Small intestine (tissue), 7 donors: Measurements from ENCODE around the gene CCL5. TPM values are rescaled to one million over a fixed set of nuclear protein-coding genes. Genes with fewer than 3 reads are reported as not detected.

Experiments
- DNase-seq, 2 donors: peaks; one replicate each; pipeline versions ENCODE4 v3.0.0 to v3.0.0-alpha.2; 2013
- FAIRE-seq: peaks from 2 replicates; lab custom pipeline; 2012; peaks lifted over from hg19 to GRCh38; lab: Jason Lieb, UNC
- H3K27ac ChIP-seq, 3 donors: one replicate each; pipeline ENCODE4 v1.5.1; 2013; ENCODE audit warnings: low read length in 2 of 3, mild to moderate bottlenecking in 2 of 3, control low read depth in 1 of 3, inconsistent platforms in 1 of 3, low read depth in 1 of 3, moderate library complexity in 1 of 3
- H3K27me3 ChIP-seq, 3 donors: one replicate each; pipeline ENCODE4 v1.6.1; 2013; ENCODE audit warnings: low read length in 3 of 3, inconsistent platforms in 1 of 3; ENCODE audit not compliant: control insufficient read depth in 3 of 3, insufficient read depth in 3 of 3
- H3K36me3 ChIP-seq, 3 donors: one replicate each; pipeline ENCODE4 v1.6.1; 2013; ENCODE audit warnings: low read length in 3 of 3, inconsistent platforms in 1 of 3, low read depth in 1 of 3, mild to moderate bottlenecking in 1 of 3, moderate library complexity in 1 of 3; ENCODE audit not compliant: control insufficient read depth in 3 of 3, insufficient read depth in 2 of 3
- H3K4me1 ChIP-seq, 3 donors: one replicate each; pipeline ENCODE4 v1.6.1; 2013; ENCODE audit warnings: low read length in 2 of 3, inconsistent platforms in 1 of 3, low read depth in 1 of 3, mild to moderate bottlenecking in 1 of 3, moderate library complexity in 1 of 3; ENCODE audit not compliant: control insufficient read depth in 3 of 3, insufficient read depth in 2 of 3
- H3K4me3 ChIP-seq, 3 donors: one replicate each; pipeline ENCODE4 v1.5.1; 2013; ENCODE audit warnings: low read length in 3 of 3, control low read depth in 1 of 3, inconsistent platforms in 1 of 3, low read depth in 1 of 3, mild to moderate bottlenecking in 1 of 3, moderate library complexity in 1 of 3
- H3K9me3 ChIP-seq, 2 donors: one replicate each; pipeline ENCODE4 v1.6.1; 2013; ENCODE audit warnings: low read depth in 1 of 2, low read length in 1 of 2; ENCODE audit not compliant: control insufficient read depth in 2 of 2, insufficient read depth in 1 of 2
- WGBS, 3 donors: extraction: QIAGEN DNeasy Blood & Tissue Kit; methylation state at CpG; one replicate each; pipeline ENCODE4 v1.1.7; 2013; 5-methylcytosine and 5-hydroxymethylcytosine counted together
- polyA plus RNA-seq, 4 donors: library from polyadenylated mRNA; stranded (reverse) in 3 of 4; unstranded in 1 of 4; fragments of 200-250 nt in 3 of 4; fragments of 120-200 nt in 1 of 4; gene quantifications; one replicate each; pipeline versions ENCODE4 v1.2.1 to v1.2.3, GENCODE V29; 2013
- donor health status: healthy with polysubstance abuse.
- donor health status: control.
- donor health status: control.
- donor health status: Bipolar disorder and iron deficiency.
- donor health status: healthy.

Gene CCL5
- polyA plus RNA-seq, 4 donors: 4.0 to 44.0 (median 6.3) TPM

DNA sequence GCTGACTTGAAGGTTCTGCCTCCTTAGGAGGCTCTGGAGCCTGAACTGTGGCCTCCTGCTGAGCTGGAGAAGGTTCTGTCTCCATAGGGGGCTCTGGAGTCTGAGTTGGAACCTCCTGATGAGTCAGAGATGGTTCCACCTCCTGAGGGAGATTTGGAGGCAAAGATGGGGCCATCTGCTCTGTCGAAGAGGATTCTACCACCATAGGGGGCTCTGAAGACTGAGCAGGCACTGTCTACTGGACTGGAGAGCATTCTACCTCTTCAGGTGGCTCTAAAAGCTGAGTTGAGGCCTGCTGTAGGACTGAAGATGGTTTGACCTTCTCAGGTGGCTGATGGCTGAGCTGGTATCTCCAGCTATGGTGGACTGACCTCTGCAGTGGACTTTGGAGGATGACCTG, 34.2 kb upstream of the CCL5 start:
- DNase-seq (no peak), FAIRE-seq (no peak)
- H3K36me3 ChIP-seq: peaks cover 0 to 9% (median 0%) of the 10 kb centered on the region in 3 donors
- no peaks in the 10 kb centered on the region for H3K27me3 ChIP-seq
- 89 to 100% (median 98%) methylated on average over 1 of the region's 1 CpG for WGBS, 3 donors
- H3K4me1 ChIP-seq: peaks cover 0 to 33% (median 2%) of the 10 kb centered on the region in 3 donors
- peaks cover 0 to 28% of the 10 kb centered on the region in 2 donors for H3K9me3 ChIP-seq
- no peak overlapping the region for H3K4me3 ChIP-seq
- peak overlapping the region in 1 of 3 donors; percentile 89 for H3K27ac ChIP-seq

DNA sequence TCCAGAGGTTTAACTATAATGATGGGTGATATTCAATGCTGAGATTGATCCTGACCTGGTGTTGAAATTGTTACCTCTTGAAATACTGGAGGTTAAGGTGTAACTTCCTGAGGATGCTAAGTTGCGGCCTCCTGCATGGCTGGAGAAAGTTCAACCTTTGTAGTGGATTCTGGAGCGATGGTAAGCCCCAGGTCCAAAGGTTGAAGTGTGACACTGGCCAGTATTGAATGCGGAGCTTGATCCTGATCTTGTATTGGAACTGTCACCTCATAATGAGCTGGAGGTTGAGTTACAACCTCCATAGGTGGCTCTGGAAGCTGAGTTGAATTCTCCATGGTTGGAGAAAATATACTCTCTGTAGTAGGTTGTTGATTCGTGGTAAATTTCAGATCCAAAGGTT, 33.4 kb upstream of the CCL5 start:
- no peak for FAIRE-seq
- Histone ChIP-seq H3K27ac (peak overlapping the region in 1 of 3 donors; percentile 89), H3K4me1 (peaks cover 0 to 33% (median 2%) of the 10 kb centered on the region in 3 donors), H3K36me3 (peaks cover 0 to 9% (median 0%) of the 10 kb centered on the region in 3 donors), H3K9me3 (peaks cover 0 to 28% of the 10 kb centered on the region in 2 donors), H3K4me3 (no peak overlapping the region), H3K27me3 (no peaks in the 10 kb centered on the region)
- DNase-seq: peak in 1 of 2 donors; percentile 38
- WGBS, 3 donors: 78 to 90% (median 79%) methylated on average over 4 of the region's 4 CpGs

DNA sequence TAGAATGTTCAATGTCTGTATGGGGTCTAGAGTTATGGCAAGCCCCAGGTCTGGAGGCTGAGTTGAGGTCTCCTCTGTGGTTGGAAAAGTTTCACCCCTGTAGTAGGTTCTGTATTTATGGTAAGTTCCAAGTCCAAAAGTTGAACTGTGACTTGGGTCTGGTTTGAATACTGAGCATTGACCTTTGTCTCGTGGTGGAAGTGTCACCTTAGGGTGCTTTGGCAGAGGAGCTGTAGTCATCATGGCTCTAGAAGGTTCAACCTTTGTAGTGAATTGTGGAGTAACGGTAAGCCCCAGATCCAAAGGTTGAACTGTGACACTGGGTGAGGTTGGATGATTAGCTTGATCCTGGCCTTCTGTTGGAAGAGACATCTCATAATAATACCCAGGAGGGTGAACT, 32.8 kb upstream of the CCL5 start:
- FAIRE-seq (no peak), DNase-seq (peak; percentile 27 to 68)
- WGBS, 3 donors: 27 to 64% (median 30%) methylated on average over 2 of the region's 2 CpGs

DNA sequence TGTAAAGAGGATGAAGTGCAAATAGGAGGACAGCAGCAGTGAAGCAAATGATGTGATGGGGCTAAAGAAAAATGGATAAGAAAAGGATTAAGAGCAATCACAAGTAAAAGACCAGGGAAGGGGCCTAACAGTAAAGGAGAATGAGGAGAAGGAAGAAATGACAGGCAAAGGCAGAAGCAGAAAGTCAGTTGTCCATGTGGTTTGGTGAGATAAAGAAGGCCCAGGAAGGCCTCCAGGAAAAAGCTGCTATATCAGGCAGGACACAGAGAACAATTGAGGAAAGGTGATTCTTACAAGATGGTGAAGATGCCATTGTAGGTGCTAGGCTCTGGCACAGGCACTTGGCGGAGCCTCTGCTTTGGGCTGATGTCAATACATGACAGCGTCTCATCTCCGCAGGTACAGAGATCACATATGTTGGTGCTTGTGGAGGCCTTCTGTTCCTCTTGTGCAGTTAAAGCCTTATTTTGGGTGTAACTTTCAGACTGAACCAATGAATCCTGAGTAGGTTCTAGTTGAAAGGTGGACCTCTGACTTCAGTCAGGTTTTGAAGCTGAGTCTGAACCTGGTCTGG, 32.3 kb upstream of the CCL5 start:
- no peak for DNase-seq
- Histone ChIP-seq H3K9me3 (peaks cover 0 to 24% of the 10 kb centered on the region in 2 donors), H3K4me3 (no peak overlapping the region), H3K36me3 (peaks cover 0 to under 1% (median 0%) of the 10 kb centered on the region in 3 donors), H3K27ac (no peak overlapping the region), H3K4me1 (peaks cover 0 to 33% (median 2%) of the 10 kb centered on the region in 3 donors), H3K27me3 (no peaks in the 10 kb centered on the region)
- 95 to 100% (median 98%) methylated on average over 3 of the region's 3 CpGs for WGBS, 3 donors
- no peak for FAIRE-seq

More for the DNA sequence above, 32.8 kb upstream of the CCL5 start:
- no peak overlapping the region for H3K27ac ChIP-seq
- peaks cover 0 to 28% of the 10 kb centered on the region in 2 donors for H3K9me3 ChIP-seq
- peaks cover 0 to 6% (median 0%) of the 10 kb centered on the region in 3 donors for H3K36me3 ChIP-seq
- no peaks in the 10 kb centered on the region for H3K27me3 ChIP-seq
- peaks cover 0 to 33% (median 2%) of the 10 kb centered on the region in 3 donors for H3K4me1 ChIP-seq
- no peak overlapping the region for H3K4me3 ChIP-seq

DNA sequence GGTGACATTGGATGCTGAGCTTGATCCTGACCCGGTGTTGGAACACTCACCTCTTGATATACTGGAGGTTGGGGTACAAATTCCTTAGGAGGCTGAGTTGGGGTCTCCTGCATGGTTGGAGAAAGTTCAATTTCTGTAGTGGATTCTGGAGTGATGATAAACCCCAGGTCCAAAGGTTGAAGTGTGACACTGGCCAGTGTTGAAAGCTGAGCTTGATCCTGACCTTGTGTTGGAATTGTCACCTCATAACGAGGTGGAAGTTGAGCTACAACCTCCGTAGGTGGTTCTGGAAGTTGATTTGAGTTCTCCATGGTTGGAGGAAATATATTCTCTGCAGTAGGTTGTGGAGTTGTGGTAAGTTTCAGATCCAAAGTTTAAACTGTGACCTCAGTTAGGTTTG, 29.2 kb upstream of the CCL5 start:
- Histone ChIP-seq H3K4me3 (no peak overlapping the region), H3K4me1 (peaks cover 0 to 17% (median 2%) of the 10 kb centered on the region in 3 donors), H3K27ac (no peak overlapping the region), H3K27me3 (no peaks in the 10 kb centered on the region), H3K9me3 (peaks cover 0 to 19% of the 10 kb centered on the region in 2 donors), H3K36me3 (no peaks in the 10 kb centered on the region)
- no peak for FAIRE-seq
- DNase-seq: no peak
- WGBS, 3 donors: 70 to 88% (median 86%) methylated on average over 3 of the region's 3 CpGs

DNA sequence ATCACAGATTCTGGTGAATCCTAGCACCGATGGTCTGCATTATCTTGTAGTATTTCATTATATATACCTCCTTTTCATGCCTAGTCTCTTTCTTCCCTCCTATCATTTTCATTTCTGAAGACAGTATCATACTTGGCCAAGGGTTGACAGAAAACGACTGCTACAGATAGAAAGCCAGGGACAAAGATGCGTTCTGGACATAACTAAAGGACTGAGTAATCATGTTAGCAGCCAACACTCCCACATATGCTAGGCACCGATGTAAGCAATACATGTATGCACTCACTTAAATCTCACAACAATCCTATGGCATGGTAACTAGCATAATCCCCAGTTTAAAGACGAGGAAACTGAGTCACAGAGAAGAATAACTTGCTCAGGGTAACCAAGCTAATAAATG, 27.5 kb upstream of the CCL5 start:
- H3K4me3 ChIP-seq: no peak overlapping the region
- H3K4me1 ChIP-seq: peaks cover 0 to 9% (median 0%) of the 10 kb centered on the region in 3 donors
- DNase-seq (no peak), FAIRE-seq (no peak)
- H3K36me3 ChIP-seq: no peaks in the 10 kb centered on the region
- 78 to 86% (median 84%) methylated on average over 5 of the region's 5 CpGs for WGBS, 3 donors
- peaks cover 0 to 5% of the 10 kb centered on the region in 2 donors for H3K9me3 ChIP-seq
- H3K27ac ChIP-seq: no peak overlapping the region
- no peaks in the 10 kb centered on the region for H3K27me3 ChIP-seq

DNA sequence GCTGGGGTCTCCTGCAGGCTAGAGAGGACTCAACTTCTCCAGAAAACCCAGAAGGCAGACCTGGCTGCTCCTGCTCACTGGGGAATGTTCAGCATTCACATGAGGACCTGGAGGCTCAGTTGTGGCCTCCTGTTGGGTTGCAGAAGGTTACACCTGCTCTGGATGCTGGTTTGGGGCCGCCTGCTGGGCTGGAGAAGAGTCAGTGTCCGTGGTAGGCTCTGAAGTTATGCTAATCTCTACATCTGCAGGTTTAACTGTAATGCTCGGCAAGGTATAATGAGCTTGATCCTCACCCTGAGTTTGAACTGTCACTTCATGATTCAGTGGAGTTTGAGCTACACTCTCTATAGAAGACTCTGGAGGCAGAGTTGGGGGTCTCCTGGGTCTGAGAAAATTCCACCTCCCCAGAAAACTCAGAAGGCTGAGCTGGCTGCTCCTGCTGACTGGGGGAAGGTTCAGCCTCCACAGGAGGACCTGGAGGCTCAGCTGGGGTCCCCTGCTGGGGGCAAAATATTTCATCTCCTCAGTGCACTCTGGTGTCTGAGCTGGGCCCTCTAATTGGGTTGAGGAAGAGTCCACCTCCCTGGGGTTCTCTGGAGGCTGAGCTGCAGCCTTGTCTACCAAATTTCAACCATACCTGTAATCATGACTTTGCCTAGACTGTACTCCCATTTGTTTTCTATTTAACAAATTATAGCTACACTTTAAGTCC, 26.9 kb upstream of the CCL5 start:
- no peak for FAIRE-seq
- H3K4me3 ChIP-seq: no peak overlapping the region
- peak in 1 of 2 donors; percentile 4 for DNase-seq
- H3K27me3 ChIP-seq: no peaks in the 10 kb centered on the region
- 69 to 77% (median 74%) methylated on average over 3 of the region's 3 CpGs for WGBS, 3 donors
- no peaks in the 10 kb centered on the region for H3K36me3 ChIP-seq
- peak overlapping the region in 1 of 3 donors; percentile 45 for H3K27ac ChIP-seq
- peaks cover 0 to 5% of the 10 kb centered on the region in 2 donors for H3K9me3 ChIP-seq
- H3K4me1 ChIP-seq: peaks cover 0 to 9% (median 0%) of the 10 kb centered on the region in 3 donors

DNA sequence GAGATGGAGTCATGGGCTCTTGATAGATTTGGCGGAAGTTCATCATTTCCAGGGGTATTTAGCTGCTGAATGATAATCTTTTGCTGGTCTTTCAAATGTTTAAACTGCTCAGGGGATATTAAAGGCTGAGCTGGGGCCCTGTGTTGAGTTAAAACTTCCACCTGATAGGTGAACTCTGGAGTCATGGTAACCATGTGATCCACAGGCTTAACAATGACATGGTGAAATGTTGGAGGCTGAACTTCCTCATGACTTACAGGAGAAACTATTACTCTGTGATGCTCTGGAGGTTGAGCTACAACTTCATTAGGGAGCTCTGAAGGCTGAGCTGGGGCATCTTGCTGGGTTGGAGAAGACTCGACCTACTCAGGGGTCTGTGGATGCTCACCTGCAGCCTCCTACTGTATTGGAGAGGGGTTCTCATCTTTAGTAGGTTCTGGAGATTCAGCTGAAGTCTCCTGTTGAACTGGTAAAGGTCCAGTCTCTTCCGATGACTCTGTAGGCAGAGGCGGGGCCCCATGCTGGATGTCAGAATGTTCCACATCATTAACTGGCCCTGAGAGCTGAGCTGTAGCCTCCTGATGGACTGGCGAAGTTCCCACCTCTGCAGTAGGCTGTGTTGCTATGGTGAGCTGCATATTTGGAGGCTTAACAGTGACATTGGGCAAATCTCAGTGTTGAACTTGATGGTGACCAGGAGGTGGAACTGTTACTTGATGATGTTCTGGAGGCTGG, 26.2 kb upstream of the CCL5 start:
- FAIRE-seq (no peak), DNase-seq (peak in 1 of 2 donors; percentile 58)
- H3K36me3 ChIP-seq: no peaks in the 10 kb centered on the region
- H3K9me3 ChIP-seq: peaks cover 0 to 5% of the 10 kb centered on the region in 2 donors
- no peaks in the 10 kb centered on the region for H3K27me3 ChIP-seq
- H3K4me1 ChIP-seq: peaks cover 0 to 9% (median 0%) of the 10 kb centered on the region in 3 donors
- 88 to 93% (median 92%) methylated on average over 5 of the region's 5 CpGs for WGBS, 3 donors
- no peak overlapping the region for H3K4me3 ChIP-seq
- H3K27ac ChIP-seq: peak overlapping the region in 1 of 3 donors; percentile 56
